ENCODE data around the gene EIF4G2. TPM values are rescaled to one million over a fixed set of nuclear protein-coding genes. Genes with fewer than 3 reads are reported as not detected.

The EIF4G2 gene
- total RNA-seq, 1 experiment from 2014 or later = 999 TPM

DNA sequence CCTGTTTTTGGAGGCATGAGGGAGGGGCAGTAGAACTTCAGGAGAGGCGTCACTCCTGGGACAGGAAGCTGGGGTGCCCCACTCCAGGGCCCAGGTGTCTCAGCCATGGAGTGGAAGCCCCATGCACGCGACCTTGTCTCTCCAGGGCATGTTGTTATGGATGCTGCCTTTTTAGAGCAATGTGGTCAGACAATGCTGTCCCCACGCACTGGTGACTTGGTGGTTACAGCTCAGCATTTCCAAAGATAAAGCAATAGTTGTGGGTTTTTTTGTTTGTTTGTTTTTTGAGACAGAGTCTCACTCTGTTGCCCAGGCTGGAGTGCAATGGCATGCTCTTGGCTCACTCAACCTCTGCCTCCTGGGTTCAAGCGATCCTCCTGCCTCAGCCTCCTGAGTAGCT lies 22.3 kb downstream of the EIF4G2 start:
- Histone ChIP-seq H3K9me3 (ENCODE audit: low read length) (no peaks in the 10 kb centered on the region), H3K79me2 (ENCODE audit: low read length) (no peaks in the 10 kb centered on the region), H3K4me3 (ENCODE audit: low read length) (no peak overlapping the region), H3K36me3 (ENCODE audit: low read depth, low read length) (no peaks in the 10 kb centered on the region), H3F3A (ENCODE audit: low read length, unreplicated experiment) (no peaks in the 10 kb centered on the region), H2AFZ (ENCODE audit: low read length) (no peak overlapping the region), H4K20me1 (ENCODE audit: low read length) (no peaks in the 10 kb centered on the region), H3K4me1 (ENCODE audit: insufficient read depth, low read length) (no peaks in the 10 kb centered on the region), H3K27ac (ENCODE audit: low read length) (no peak overlapping the region), H3K27me3 (ENCODE audit: low read length) (no peaks in the 10 kb centered on the region), H3K9ac (ENCODE audit: low read length) (no peak overlapping the region), H3K4me2 (ENCODE audit: low read length) (no peak overlapping the region), H3K9me2 (replicated peaks; ENCODE audit: low read length) (no peaks in the 10 kb centered on the region)
- DNase-seq (no peak), ATAC-seq (no peak)
- ChIA-PET CTCF (interaction anchor here (0.6 kb wide), 1 partner anchor 962 kb away, joined by 5 read pairs; no protein-coding TSS in a partner anchor), POLR2A (ENCODE audit: unreplicated experiment) (no interaction called here)
- no TSS peak for BruUV-seq (replicated peaks)
- intact Hi-C loops (cut with micrococcal nuclease) = no loop called here
- TF ChIP-seq, protein P1, sequence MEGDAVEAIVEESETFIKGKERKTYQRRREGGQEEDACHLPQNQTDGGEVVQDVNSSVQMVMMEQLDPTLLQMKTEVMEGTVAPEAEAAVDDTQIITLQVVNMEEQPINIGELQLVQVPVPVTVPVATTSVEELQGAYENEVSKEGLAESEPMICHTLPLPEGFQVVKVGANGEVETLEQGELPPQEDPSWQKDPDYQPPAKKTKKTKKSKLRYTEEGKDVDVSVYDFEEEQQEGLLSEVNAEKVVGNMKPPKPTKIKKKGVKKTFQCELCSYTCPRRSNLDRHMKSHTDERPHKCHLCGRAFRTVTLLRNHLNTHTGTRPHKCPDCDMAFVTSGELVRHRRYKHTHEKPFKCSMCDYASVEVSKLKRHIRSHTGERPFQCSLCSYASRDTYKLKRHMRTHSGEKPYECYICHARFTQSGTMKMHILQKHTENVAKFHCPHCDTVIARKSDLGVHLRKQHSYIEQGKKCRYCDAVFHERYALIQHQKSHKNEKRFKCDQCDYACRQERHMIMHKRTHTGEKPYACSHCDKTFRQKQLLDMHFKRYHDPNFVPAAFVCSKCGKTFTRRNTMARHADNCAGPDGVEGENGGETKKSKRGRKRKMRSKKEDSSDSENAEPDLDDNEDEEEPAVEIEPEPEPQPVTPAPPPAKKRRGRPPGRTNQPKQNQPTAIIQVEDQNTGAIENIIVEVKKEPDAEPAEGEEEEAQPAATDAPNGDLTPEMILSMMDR (conservative IDR thresholded peaks at IDR 0.05; ENCODE audit: low read depth, low read length) = no peak
- no peak for TF ChIP-seq EZH2 (IDR thresholded peaks at IDR 0.05; ENCODE audit: low read length, unreplicated experiment)
- no peak for TF ChIP-seq EZH2phosphoT487 (IDR thresholded peaks at IDR 0.05; ENCODE audit: borderline replicate concordance, low read length)

DNA sequence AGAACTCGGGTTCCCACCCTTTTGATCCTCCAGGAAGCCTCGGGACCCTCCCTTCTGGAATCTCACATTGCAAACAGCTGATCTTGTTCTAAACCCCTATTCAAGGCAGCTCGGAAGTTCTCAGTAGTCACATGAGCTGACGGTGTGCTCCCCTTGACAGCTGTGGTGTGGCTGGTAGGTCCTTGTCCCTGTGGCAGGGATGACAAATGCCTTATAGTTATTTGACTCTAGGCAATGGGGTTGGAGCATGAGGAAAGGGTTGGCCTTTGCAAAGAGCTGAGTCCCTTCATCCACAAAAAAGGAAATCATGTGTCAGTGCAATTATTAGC lies 23.6 kb downstream of the EIF4G2 start:
- Histone ChIP-seq H3K27ac (ENCODE audit: low read length) (no peak overlapping the region), H3K4me3 (ENCODE audit: low read length) (no peak overlapping the region), H3K27me3 (ENCODE audit: low read length) (no peaks in the 10 kb centered on the region), H3K9ac (ENCODE audit: low read length) (no peak overlapping the region), H3K9me2 (replicated peaks; ENCODE audit: low read length) (no peaks in the 10 kb centered on the region), H3K9me3 (ENCODE audit: low read length) (no peaks in the 10 kb centered on the region), H3K4me1 (ENCODE audit: insufficient read depth, low read length) (no peaks in the 10 kb centered on the region), H3K4me2 (ENCODE audit: low read length) (no peak overlapping the region), H3F3A (ENCODE audit: low read length, unreplicated experiment) (no peaks in the 10 kb centered on the region), H2AFZ (ENCODE audit: low read length) (no peak overlapping the region), H3K79me2 (ENCODE audit: low read length) (no peaks in the 10 kb centered on the region), H4K20me1 (ENCODE audit: low read length) (no peaks in the 10 kb centered on the region), H3K36me3 (ENCODE audit: low read depth, low read length) (no peaks in the 10 kb centered on the region)
- POLR2A ChIA-PET (ENCODE audit: unreplicated experiment) = no interaction called here
- TF ChIP-seq, protein P1 (conservative IDR thresholded peaks at IDR 0.05; ENCODE audit: low read depth, low read length) = no peak
- no peak for TF ChIP-seq EZH2phosphoT487 (IDR thresholded peaks at IDR 0.05; ENCODE audit: borderline replicate concordance, low read length)
- no peak for TF ChIP-seq EZH2 (IDR thresholded peaks at IDR 0.05; ENCODE audit: low read length, unreplicated experiment)
- intact Hi-C loops (cut with micrococcal nuclease) = no loop called here
- no TSS peak for BruUV-seq (replicated peaks)
- CTCF ChIA-PET = no interaction called here
- ATAC-seq = no peak
- DNase-seq = no peak

DNA sequence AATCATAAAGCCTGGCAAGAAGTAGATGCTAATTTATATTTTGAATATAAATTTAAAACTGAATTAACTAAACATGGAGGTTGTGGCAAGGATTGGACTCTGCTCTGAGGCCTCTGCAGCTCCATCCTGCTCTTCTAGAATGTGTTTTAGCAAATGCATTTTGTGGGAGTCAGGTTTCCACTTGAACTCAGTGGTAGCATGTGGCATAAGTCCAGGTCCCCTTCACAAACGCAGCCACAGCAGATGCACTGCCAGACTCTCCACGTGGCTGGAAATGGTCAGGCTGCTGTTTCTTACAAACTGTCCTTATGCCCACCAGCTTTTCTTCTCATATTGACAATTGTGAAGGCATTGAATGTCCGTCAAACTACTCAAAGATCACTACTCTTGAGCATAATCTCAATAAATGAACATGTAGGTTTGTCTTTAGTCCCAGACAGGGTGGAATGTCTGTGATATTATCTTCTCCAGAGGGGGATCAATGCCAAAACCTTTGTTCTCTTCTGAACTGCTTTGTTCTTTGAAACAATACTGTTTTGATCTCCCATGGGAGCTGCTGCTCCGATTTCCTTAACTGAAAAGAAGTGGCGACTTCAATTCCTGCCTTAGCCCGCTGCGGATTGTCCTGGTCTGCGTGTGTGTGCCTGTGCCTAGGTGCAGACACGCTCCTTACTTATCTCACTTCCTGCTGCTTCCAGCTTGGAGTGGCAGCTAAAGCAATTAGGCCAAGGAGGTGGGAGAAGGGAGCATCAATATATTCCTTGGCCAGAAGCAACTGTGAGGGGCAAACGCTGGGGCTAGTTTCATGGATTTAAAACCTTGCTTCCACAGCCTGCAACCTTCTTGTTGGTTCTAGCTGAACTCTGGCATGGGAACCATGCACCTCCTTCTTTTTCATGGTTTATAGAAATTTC lies 24.2 kb downstream of the EIF4G2 start:
- H3K79me2 ChIP-seq (ENCODE audit: low read length) = no peaks in the 10 kb centered on the region
- TF ChIP-seq, protein P1 (conservative IDR thresholded peaks at IDR 0.05; ENCODE audit: low read depth, low read length) = no peak
- TF ChIP-seq EZH2phosphoT487 (IDR thresholded peaks at IDR 0.05; ENCODE audit: borderline replicate concordance, low read length) = no peak
- no peak for TF ChIP-seq EZH2 (IDR thresholded peaks at IDR 0.05; ENCODE audit: low read length, unreplicated experiment)
- no peaks in the 10 kb centered on the region for H4K20me1 ChIP-seq (ENCODE audit: low read length)
- no peak for DNase-seq
- H3K9me3 ChIP-seq (ENCODE audit: low read length) = no peaks in the 10 kb centered on the region
- ChIA-PET CTCF (no interaction called here), POLR2A (ENCODE audit: unreplicated experiment) (no interaction called here)
- no peak overlapping the region for H2AFZ ChIP-seq (ENCODE audit: low read length)
- no peaks in the 10 kb centered on the region for H3K27me3 ChIP-seq (ENCODE audit: low read length)
- H3K4me1 ChIP-seq (ENCODE audit: insufficient read depth, low read length) = no peaks in the 10 kb centered on the region
- no peak for ATAC-seq
- H3K9me2 ChIP-seq (replicated peaks; ENCODE audit: low read length) = no peaks in the 10 kb centered on the region
- no peaks in the 10 kb centered on the region for H3F3A ChIP-seq (ENCODE audit: low read length, unreplicated experiment)
- no TSS peak for BruUV-seq (replicated peaks)
- no peaks in the 10 kb centered on the region for H3K36me3 ChIP-seq (ENCODE audit: low read depth, low read length)
- no peak overlapping the region for H3K27ac ChIP-seq (ENCODE audit: low read length)
- intact Hi-C loops (cut with micrococcal nuclease) = no loop called here
- H3K9ac ChIP-seq (ENCODE audit: low read length) = no peak overlapping the region
- no peak overlapping the region for H3K4me3 ChIP-seq (ENCODE audit: low read length)
- H3K4me2 ChIP-seq (ENCODE audit: low read length) = no peak overlapping the region

Data from PC-3 (cell line).